Lower leg skin (tissue), 3 donors: ENCODE measurements around the gene KCNJ16.

Experiments
- CTCF ChIP-seq, 3 donors: fragments of 450-650 bp; IDR thresholded peaks; one replicate each; pipeline ENCODE4 v1.5.1; 2016; ENCODE audit warnings: antibody characterized with exemption in 3 of 3, mild to moderate bottlenecking in 3 of 3, moderate library complexity in 2 of 3
- POLR2A ChIP-seq, 2 donors: fragments of 450-650 bp; IDR thresholded peaks; one replicate each; pipeline ENCODE4 v1.6.1; 2016 to 2017; ENCODE audit warnings: antibody characterized with exemption in 2 of 2, mild to moderate bottlenecking in 1 of 2, moderate library complexity in 1 of 2

GRCh38 chr17:70028397-70028796 lies 46.6 kb upstream of the KCNJ16 start:
- TF ChIP-seq CTCF (IDR thresholded peaks at IDR 0.05) (no peak), POLR2A (IDR thresholded peaks at IDR 0.05) (no peak)
